ENCODE results near the gene KCNK17.

Gene KCNK17

GRCh38 chr6:39341352-39341751 lies 27.1 kb upstream of the KCNK17 start:
- Histone ChIP-seq H3K27ac (ENCODE audit: low read depth, low read length) (no peak overlapping the region), H3K9ac (ENCODE audit: low read length) (no peak overlapping the region), H3K79me2 (ENCODE audit: insufficient read depth, low read length) (no peaks in the 10 kb centered on the region), H3K9me2 (replicated peaks; ENCODE audit: insufficient read depth, low read length) (no peaks in the 10 kb centered on the region), H3K9me3 (ENCODE audit: insufficient read depth, low read length) (no peaks in the 10 kb centered on the region), H4K20me1 (ENCODE audit: low read depth, low read length) (no peaks in the 10 kb centered on the region), H3K36me3 (ENCODE audit: low read length) (no peaks in the 10 kb centered on the region), H3K4me3 (ENCODE audit: insufficient read depth, low read length, poor library complexity, severe bottlenecking) (no peak overlapping the region), H3K4me2 (ENCODE audit: low read depth, low read length, poor library complexity, severe bottlenecking) (no peak overlapping the region), H3K27me3 (ENCODE audit: low read length) (no peaks in the 10 kb centered on the region), H3F3A (ENCODE audit: insufficient read depth) (no peaks in the 10 kb centered on the region), H2AFZ (ENCODE audit: low read depth, low read length, severe bottlenecking) (no peak overlapping the region)
- TF ChIP-seq CTCF (IDR thresholded peaks at IDR 0.05; ENCODE audit: insufficient read depth, low read length, poor library complexity, severe bottlenecking) (no peak), EZH2phosphoT487 (conservative IDR thresholded peaks at IDR 0.05; ENCODE audit: low read length) (no peak)

- Histone ChIP-seq H3K79me2 (ENCODE audit: insufficient read depth, low read length) (no peaks in the 10 kb centered on the region), H3K9me2 (replicated peaks; ENCODE audit: insufficient read depth, low read length) (no peaks in the 10 kb centered on the region), H3F3A (ENCODE audit: insufficient read depth) (no peaks in the 10 kb centered on the region), H3K4me3 (ENCODE audit: insufficient read depth, low read length, poor library complexity, severe bottlenecking) (no peak overlapping the region), H3K4me2 (ENCODE audit: low read depth, low read length, poor library complexity, severe bottlenecking) (no peak overlapping the region), H3K27me3 (ENCODE audit: low read length) (no peaks in the 10 kb centered on the region), H3K27ac (ENCODE audit: low read depth, low read length) (no peak overlapping the region), H4K20me1 (ENCODE audit: low read depth, low read length) (no peaks in the 10 kb centered on the region), H2AFZ (ENCODE audit: low read depth, low read length, severe bottlenecking) (no peak overlapping the region), H3K9ac (ENCODE audit: low read length) (no peak overlapping the region), H3K36me3 (ENCODE audit: low read length) (no peaks in the 10 kb centered on the region), H3K9me3 (ENCODE audit: insufficient read depth, low read length) (no peaks in the 10 kb centered on the region)
- TF ChIP-seq CTCF (IDR thresholded peaks at IDR 0.05; ENCODE audit: insufficient read depth, low read length, poor library complexity, severe bottlenecking) = no peak
Observed at GRCh38 chr6:39339868-39340550, 25.8 kb upstream of the KCNK17 start.

GRCh38 chr6:39339096-39339867 lies 25.1 kb upstream of the KCNK17 start:
- H3K4me3 ChIP-seq (ENCODE audit: insufficient read depth, low read length, poor library complexity, severe bottlenecking) = no peak overlapping the region
- H3K4me2 ChIP-seq (ENCODE audit: low read depth, low read length, poor library complexity, severe bottlenecking) = no peak overlapping the region
- no peak overlapping the region for H3K27ac ChIP-seq (ENCODE audit: low read depth, low read length)

More at GRCh38 chr6:39339096-39339867, 25.1 kb upstream of the KCNK17 start:
- Histone ChIP-seq H3K9me2 (replicated peaks; ENCODE audit: insufficient read depth, low read length) (no peaks in the 10 kb centered on the region), H2AFZ (ENCODE audit: low read depth, low read length, severe bottlenecking) (no peak overlapping the region), H3K79me2 (ENCODE audit: insufficient read depth, low read length) (no peaks in the 10 kb centered on the region), H3K9me3 (ENCODE audit: insufficient read depth, low read length) (no peaks in the 10 kb centered on the region), H3K9ac (ENCODE audit: low read length) (no peak overlapping the region), H3K36me3 (ENCODE audit: low read length) (no peaks in the 10 kb centered on the region), H4K20me1 (ENCODE audit: low read depth, low read length) (no peaks in the 10 kb centered on the region), H3K27me3 (ENCODE audit: low read length) (no peaks in the 10 kb centered on the region), H3F3A (ENCODE audit: insufficient read depth) (no peaks in the 10 kb centered on the region)
- no peak for TF ChIP-seq CTCF (IDR thresholded peaks at IDR 0.05; ENCODE audit: insufficient read depth, low read length, poor library complexity, severe bottlenecking)
- no peak for TF ChIP-seq EZH2phosphoT487 (conservative IDR thresholded peaks at IDR 0.05; ENCODE audit: low read length)
